Stimulated activated CD4-positive, alpha-beta T cell treated with anti-CD3 and anti-CD28 coated beads, Interleukin-4, amount 100 ng/mL, for 4 hours (primary cell): ENCODE measurements around the gene NCBP1.
A peak's percentile ranks its signal among the peaks of the same experiment; 100 is the strongest.

Source experiments
- DNase-seq, 2 experiments: peaks; one replicate each; pipeline ENCODE4 v3.0.0-alpha.2; 2020

Gene NCBP1

GRCh38 chr9:97625620-97626019 lies 8.0 kb upstream of the NCBP1 start:
- DNase-seq: no peak

- DNase-seq: no peak
Observed at GRCh38 chr9:97627624-97628023, 6.0 kb upstream of the NCBP1 start.

- no peak for DNase-seq
Observed at GRCh38 chr9:97628668-97629067, 5.0 kb upstream of the NCBP1 start.

- no peak for DNase-seq
Observed at GRCh38 chr9:97629156-97629555, 4.5 kb upstream of the NCBP1 start.

- DNase-seq: no peak
Observed at GRCh38 chr9:97630591-97630990, 3.0 kb upstream of the NCBP1 start.

GRCh38 chr9:97632248-97632984 lies 1.2 kb upstream of the NCBP1 start:
- peak; percentile 3 to 16 for DNase-seq

GRCh38 chr9:97633859-97634490 lies 354 bp downstream of the NCBP1 start:
- no peak for DNase-seq

GRCh38 chr9:97635026-97635425 lies 1.4 kb downstream of the NCBP1 start:
- DNase-seq: no peak

GRCh38 chr9:97636903-97637302 lies 3.3 kb downstream of the NCBP1 start:
- DNase-seq: no peak

- no peak for DNase-seq
Observed at GRCh38 chr9:97638666-97639065, 5.0 kb downstream of the NCBP1 start.

- DNase-seq: no peak
Observed at GRCh38 chr9:97640325-97640724, 6.7 kb downstream of the NCBP1 start.

GRCh38 chr9:97645720-97646119 lies 12.1 kb downstream of the NCBP1 start:
- DNase-seq: no peak

GRCh38 chr9:97647996-97648395 lies 14.4 kb downstream of the NCBP1 start:
- no peak for DNase-seq

GRCh38 chr9:97651646-97652045 lies 18.0 kb downstream of the NCBP1 start:
- no peak for DNase-seq

- DNase-seq: no peak
Observed at GRCh38 chr9:97658707-97659106, 25.1 kb downstream of the NCBP1 start.

GRCh38 chr9:97659771-97660170 lies 26.1 kb downstream of the NCBP1 start:
- no peak for DNase-seq

- no peak for DNase-seq
Observed at GRCh38 chr9:97660340-97660739, 26.7 kb downstream of the NCBP1 start.

GRCh38 chr9:97660847-97661246 lies 27.2 kb downstream of the NCBP1 start:
- DNase-seq: no peak

- DNase-seq: no peak
Observed at GRCh38 chr9:97665742-97666141, 32.1 kb downstream of the NCBP1 start.

GRCh38 chr9:97666907-97667686 lies 33.5 kb downstream of the NCBP1 start:
- DNase-seq: no peak

GRCh38 chr9:97668485-97668884 lies 34.9 kb downstream of the NCBP1 start:
- peak; percentile 8 to 11 for DNase-seq

- no peak for DNase-seq
Observed at GRCh38 chr9:97670586-97670985, 37.0 kb downstream of the NCBP1 start.

- DNase-seq: no peak
Observed at GRCh38 chr9:97672403-97672802, 38.8 kb downstream of the NCBP1 start.

GRCh38 chr9:97673922-97674321 lies 40.3 kb downstream of the NCBP1 start:
- DNase-seq: no peak
